Fibroblast of lung (primary cell): Measurements from ENCODE around the gene PCLO. TPM values are rescaled to one million over a fixed set of nuclear protein-coding genes. Genes with fewer than 3 reads are reported as not detected.
A peak's percentile ranks its signal among the peaks of the same experiment; 100 is the strongest.

ENCODE experiments used
- DNase-seq, 2 donors: peaks; one replicate each; pipeline versions ENCODE4 v3.0.0 to v3.0.0-alpha.2; 2010; ENCODE audit warnings: low read depth in 2 of 2
- H2AFZ ChIP-seq: 2 replicates; pipeline ENCODE4 v1.5.1; 2012; ENCODE audit warnings: low read length, control low read depth, inconsistent platforms
- H3K27ac ChIP-seq: 2 replicates; pipeline ENCODE4 v1.5.1; 2011; ENCODE audit warnings: low read length, control low read depth; ENCODE audit not compliant: insufficient read depth
- H3K27me3 ChIP-seq: 2 replicates; pipeline ENCODE4 v1.5.1; 2011; ENCODE audit warnings: mild to moderate bottlenecking, low read length; ENCODE audit not compliant: control insufficient read depth, insufficient read depth
- H3K36me3 ChIP-seq: 2 replicates; pipeline ENCODE4 v1.5.1; 2011; ENCODE audit warnings: low read length; ENCODE audit not compliant: control insufficient read depth, insufficient read depth
- H3K4me1 ChIP-seq: 2 replicates; pipeline ENCODE4 v1.5.1; 2011; ENCODE audit warnings: low read length; ENCODE audit not compliant: control insufficient read depth, insufficient read depth; ENCODE audit errors: extremely low read depth
- H3K4me2 ChIP-seq: 2 replicates; pipeline ENCODE4 v1.5.1; 2011; ENCODE audit warnings: low read length, control low read depth; ENCODE audit not compliant: insufficient read depth; ENCODE audit errors: extremely low read depth
- H3K4me3 ChIP-seq, 4 experiments: fragments of 200-600 bp in 1 of 4; sonication (generic) in 1 of 4; replicated peaks in 1 of 4; 2 replicates each; pipeline ENCODE4 v1.5.1; 2011 to 2016; ENCODE audit warnings: low read length in 4 of 4, low read depth in 3 of 4, mild to moderate bottlenecking in 3 of 4, control low read depth in 2 of 4, inconsistent platforms in 1 of 4, mixed read lengths in 1 of 4; ENCODE audit not compliant: insufficient read depth in 1 of 4; ENCODE audit errors: control extremely low read depth in 1 of 4
- H3K79me2 ChIP-seq: 2 replicates; pipeline ENCODE4 v1.5.1; 2012; ENCODE audit warnings: mild to moderate bottlenecking, low read length, inconsistent platforms; ENCODE audit not compliant: control insufficient read depth, insufficient read depth
- H3K9ac ChIP-seq: 2 replicates; pipeline ENCODE4 v1.5.1; 2011; ENCODE audit warnings: mild to moderate bottlenecking, low read length, control low read depth; ENCODE audit not compliant: insufficient read depth
- H3K9me3 ChIP-seq: 2 replicates; pipeline ENCODE4 v1.5.1; 2012; ENCODE audit warnings: low read depth, low read length; ENCODE audit not compliant: control insufficient read depth, insufficient read depth
- H4K20me1 ChIP-seq: 2 replicates; pipeline ENCODE4 v1.5.1; 2011; ENCODE audit warnings: low read length; ENCODE audit not compliant: control insufficient read depth, insufficient read depth; ENCODE audit errors: extremely low read depth
- CTCF ChIP-seq, 2 donors: IDR thresholded peaks in 1 of 2; conservative IDR thresholded peaks in 1 of 2; 1 replicate in 1 of 2; 2 replicates in 1 of 2; pipeline ENCODE4 v1.5.1; 2011 to 2012; ENCODE audit warnings: low read length in 2 of 2, control low read depth in 1 of 2, inconsistent platforms in 1 of 2, low read depth in 1 of 2, mild to moderate bottlenecking in 1 of 2
- EZH2 ChIP-seq: IDR thresholded peaks from 2 replicates; pipeline ENCODE4 v1.5.1; 2012; ENCODE audit warnings: low read length, control low read depth, mild to moderate bottlenecking; ENCODE audit errors: missing control alignments
- polyA plus RNA-seq, 2 donors: library from polyadenylated mRNA; depleted of rRNA in 1 of 2; stranded (reverse) in 1 of 2; unstranded in 1 of 2; fragments of >200 nt; gene quantifications; 2 replicates each; pipeline ENCODE4 v1.2.1, GENCODE V29; 2011 to 2012; ENCODE audit warnings: missing spikeins in 1 of 2
- total RNA-seq: library from RNA; depleted of rRNA; stranded (reverse); fragments of >200 nt; gene quantifications from 2 replicates; pipeline ENCODE4 v1.2.1, GENCODE V29; 2014

PCLO gene
- total and polyA plus RNA-seq, 2 donors (not counting 1 experiment from before 2014, with no cell fraction given) = 0.03 to 0.17 TPM

DNA sequence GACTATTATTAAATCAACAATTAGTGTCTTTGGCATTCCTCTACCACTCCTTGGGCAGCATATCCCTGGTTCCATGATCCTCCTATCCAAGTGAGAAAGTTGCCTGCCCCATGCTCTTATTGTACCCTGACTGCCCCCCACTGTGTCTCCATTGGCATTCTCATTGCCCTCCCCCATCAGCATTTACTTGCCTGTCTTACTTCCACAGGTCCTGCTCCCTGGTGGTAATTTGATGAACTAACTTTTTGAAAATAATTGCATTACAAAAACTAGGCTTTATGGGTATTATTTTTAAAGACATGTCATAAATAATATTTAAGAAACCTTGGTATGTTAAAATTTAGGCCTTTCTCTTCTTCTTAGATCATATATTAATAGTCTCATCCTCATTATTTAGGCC, 346.4 kb downstream of the PCLO start:
- no peaks in the 10 kb centered on the region for H4K20me1 ChIP-seq
- H3K27me3 ChIP-seq = no peaks in the 10 kb centered on the region
- TF ChIP-seq EZH2 = no peak
- TF ChIP-seq CTCF (conservative IDR thresholded peaks at IDR 0.05 in 1 of 2, IDR thresholded peaks at IDR 0.05 in 1 of 2; ENCODE audit: low read depth in 1 of 2, low read length in 2 of 2) = peak in 1 of 2 donors; percentile 13
- no peaks in the 10 kb centered on the region for H3K4me1 ChIP-seq
- H3K4me2 ChIP-seq = no peak overlapping the region
- H2AFZ ChIP-seq = no peak overlapping the region
- no peaks in the 10 kb centered on the region for H3K79me2 ChIP-seq
- no peak for DNase-seq
- H3K4me3 ChIP-seq = no peak overlapping the region
- H3K27ac ChIP-seq = no peak overlapping the region
- H3K9ac ChIP-seq = no peak overlapping the region
- no peaks in the 10 kb centered on the region for H3K9me3 ChIP-seq
- H3K36me3 ChIP-seq = no peaks in the 10 kb centered on the region

DNA sequence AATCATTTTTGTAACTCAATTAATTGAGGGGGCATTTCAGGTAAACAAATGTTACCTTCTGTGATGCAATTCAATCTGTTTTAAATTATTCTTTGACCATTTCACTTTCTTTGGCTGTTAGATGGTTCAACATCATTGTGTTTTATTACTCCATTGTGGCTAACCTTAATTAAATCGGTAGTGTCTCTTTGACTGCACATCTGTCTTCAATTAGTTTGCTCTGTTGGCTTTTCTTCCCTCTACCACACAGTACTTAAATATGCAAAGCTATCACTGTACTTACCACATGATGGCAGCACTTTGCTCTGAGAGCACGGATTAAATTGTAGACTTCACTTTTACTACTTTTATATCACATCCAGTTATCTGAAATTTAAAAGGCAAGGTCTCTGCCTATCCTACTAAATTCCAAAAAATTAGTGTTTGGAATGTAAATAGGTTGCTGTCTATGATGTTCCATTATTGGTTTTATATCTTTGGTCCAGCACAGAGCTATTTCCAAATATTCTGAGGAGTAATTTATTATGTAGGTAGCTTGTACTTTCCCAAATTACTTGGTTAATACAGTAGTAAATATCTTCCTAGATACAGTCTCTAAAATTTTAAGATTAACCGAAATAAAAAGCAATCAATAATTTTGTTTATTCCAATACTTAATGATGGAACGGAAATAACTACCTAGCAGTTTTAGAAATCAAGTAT, 352.0 kb downstream of the PCLO start:
- no peaks in the 10 kb centered on the region for H3K27me3 ChIP-seq
- H3K4me1 ChIP-seq = peaks cover 3% of the 10 kb centered on the region
- peak; percentile 83 to 85 for DNase-seq
- H3K27ac ChIP-seq = no peak overlapping the region
- H4K20me1 ChIP-seq = no peaks in the 10 kb centered on the region
- no peak overlapping the region for H3K9ac ChIP-seq
- no peaks in the 10 kb centered on the region for H3K36me3 ChIP-seq
- H3K9me3 ChIP-seq = no peaks in the 10 kb centered on the region
- no peak overlapping the region for H2AFZ ChIP-seq
- TF ChIP-seq CTCF (conservative IDR thresholded peaks at IDR 0.05 in 1 of 2, IDR thresholded peaks at IDR 0.05 in 1 of 2; ENCODE audit: low read depth in 1 of 2, low read length in 2 of 2) (peak; percentile 62 to 83), EZH2 (no peak)
- no peaks in the 10 kb centered on the region for H3K79me2 ChIP-seq
- no peak overlapping the region for H3K4me3 ChIP-seq
- no peak overlapping the region for H3K4me2 ChIP-seq

- no peak overlapping the region for H3K27ac ChIP-seq
- peaks cover 5% of the 10 kb centered on the region for H3K4me1 ChIP-seq
- H3K9me3 ChIP-seq = no peaks in the 10 kb centered on the region
- no peaks in the 10 kb centered on the region for H3K36me3 ChIP-seq
- no peak overlapping the region for H3K4me2 ChIP-seq
- no peaks in the 10 kb centered on the region for H3K27me3 ChIP-seq
- H2AFZ ChIP-seq = no peak overlapping the region
- H4K20me1 ChIP-seq = no peaks in the 10 kb centered on the region
- no peak overlapping the region for H3K9ac ChIP-seq
- no peak for DNase-seq
- no peak overlapping the region for H3K4me3 ChIP-seq
- no peaks in the 10 kb centered on the region for H3K79me2 ChIP-seq
- no peak for TF ChIP-seq EZH2
- TF ChIP-seq CTCF (conservative IDR thresholded peaks at IDR 0.05 in 1 of 2, IDR thresholded peaks at IDR 0.05 in 1 of 2; ENCODE audit: low read depth in 1 of 2, low read length in 2 of 2) = no peak
Measured at GRCh38 chr7:82808633-82809032, 354.1 kb downstream of the PCLO start.
